GM12878 (cell line): Measurements from ENCODE around the gene TK1. TPM values are rescaled to one million over a fixed set of nuclear protein-coding genes. Genes with fewer than 3 reads are reported as not detected.

Source experiments
- ATAC-seq: fragments of 200-7000 bp; cut with Tn5 transposase; 3 replicates; pipeline ENCODE4 v1.9.1; 2020; ENCODE audit warnings: mild to moderate bottlenecking, moderate library complexity
- BruUV-seq: library from RNA; stranded (reverse); fragments of 400-500 nt; replicated peaks from 2 replicates; lab custom pipeline; 2021; lab: Mats Ljungman, UMichigan
- CTCF ChIA-PET: fragments of 300-600 bp; sonication (Branson Sonifier 250); formaldehyde crosslinking; extraction: SDS; loops from one replicate; lab custom pipeline; 2021; ENCODE audit warnings: inconsistent platforms; lab: Yijun Ruan, JAX
- POLR2A ChIA-PET: fragments of 350-600 bp; formaldehyde crosslinking; extraction: SDS; loops from one replicate; lab custom pipeline; 2021; ENCODE audit warnings: inconsistent platforms; lab: Charles Lee
- RAD21 ChIA-PET: fragments of 300-600 bp; sonication (Branson Sonifier 250); formaldehyde crosslinking; loops from one replicate; lab custom pipeline; 2023; ENCODE audit warnings: antibody characterized with exemption; ENCODE audit not compliant: unreplicated experiment; lab: Charles Lee
- SMC1A ChIA-PET: fragments of 300-600 bp; sonication (Branson Sonifier 250); formaldehyde crosslinking; loops from one replicate; lab custom pipeline; 2023; ENCODE audit not compliant: unreplicated experiment, uncharacterized antibody; lab: Charles Lee
- DNase-seq: peaks from one replicate; pipeline ENCODE4 v3.0.0-alpha.2; 2011; ENCODE audit warnings: low read depth, low spot score
- FAIRE-seq: peaks from 3 replicates; lab custom pipeline; 2011; peaks lifted over from hg19 to GRCh38; lab: Jason Lieb, UNC
- H2AFZ ChIP-seq: 2 replicates; pipeline ENCODE4 v1.6.0; 2011; ENCODE audit warnings: low read depth, low read length, control low read depth; ENCODE audit not compliant: control insufficient read depth
- H3K27ac ChIP-seq: 2 replicates; pipeline ENCODE4 v1.5.1; 2011; ENCODE audit warnings: control low read depth; ENCODE audit not compliant: control insufficient read depth, insufficient read depth
- H3K27me3 ChIP-seq, 2 experiments: replicated peaks in 1 of 2; 2 replicates each; pipeline versions ENCODE4 v1.6.0 to v1.6.1; 2011; ENCODE audit warnings: low read length in 1 of 2; ENCODE audit not compliant: control insufficient read depth in 2 of 2, insufficient read depth in 2 of 2
- H3K36me3 ChIP-seq, 2 experiments: 2 replicates each; pipeline ENCODE4 v1.5.1; 2011; ENCODE audit warnings: low read length in 1 of 2; ENCODE audit not compliant: control insufficient read depth in 2 of 2, insufficient read depth in 2 of 2
- H3K4me1 ChIP-seq: 2 replicates; pipeline ENCODE4 v1.6.1; 2011; ENCODE audit warnings: mild to moderate bottlenecking, low read length, moderate library complexity, mixed read lengths; ENCODE audit not compliant: control insufficient read depth, insufficient read depth
- H3K4me2 ChIP-seq: 2 replicates; pipeline ENCODE4 v1.6.0; 2011; ENCODE audit warnings: control low read depth; ENCODE audit not compliant: control insufficient read depth, insufficient read depth
- H3K4me3 ChIP-seq: fragments of 200-600 bp; sonication (generic); 2 replicates; pipeline ENCODE4 v1.5.1; 2016
- H3K79me2 ChIP-seq: 2 replicates; pipeline ENCODE4 v1.6.0; 2011; ENCODE audit warnings: low read length; ENCODE audit not compliant: control insufficient read depth, insufficient read depth
- H3K9ac ChIP-seq: 2 replicates; pipeline ENCODE4 v1.8.0; 2011; ENCODE audit warnings: low read length, control low read depth, mixed read lengths; ENCODE audit not compliant: control insufficient read depth, insufficient read depth
- H3K9me3 ChIP-seq: replicated peaks from 3 replicates; pipeline ENCODE4 v1.5.1; 2011; ENCODE audit warnings: mild to moderate bottlenecking, low read length; ENCODE audit not compliant: control insufficient read depth, insufficient read depth
- H4K20me1 ChIP-seq: 2 replicates; pipeline ENCODE4 v1.6.0; 2011; ENCODE audit not compliant: control insufficient read depth, insufficient read depth
- BACH1 ChIP-seq: fragments of 450-650 bp; IDR thresholded peaks from 2 replicates; pipeline ENCODE4 v1.6.1; 2017; ENCODE audit warnings: mild to moderate bottlenecking, borderline replicate concordance
- E2F4 ChIP-seq: IDR thresholded peaks from 2 replicates; pipeline ENCODE4 v1.6.1; 2012; ENCODE audit warnings: low read depth, low read length, improper control_type of control experiment
- EGR1 ChIP-seq, 2 experiments: IDR thresholded peaks; 1 replicate in 1 of 2; 2 replicates in 1 of 2; pipeline ENCODE4 v1.6.1; 2011 to 2012; ENCODE audit warnings: low read depth in 2 of 2, low read length in 2 of 2, borderline replicate concordance in 1 of 2, mild to moderate bottlenecking in 1 of 2, moderate library complexity in 1 of 2
- IKZF2 ChIP-seq, 2 experiments: fragments of 450-650 bp; IDR thresholded peaks; 2 replicates each; pipeline ENCODE4 v1.6.1; 2017; ENCODE audit warnings: mild to moderate bottlenecking in 2 of 2, moderate library complexity in 2 of 2
- SP1 ChIP-seq: IDR thresholded peaks from one replicate; pipeline ENCODE4 v1.6.1; 2011; ENCODE audit warnings: low read depth, low read length
- TAF1 ChIP-seq: IDR thresholded peaks from 2 replicates; pipeline ENCODE4 v1.6.1; 2011; ENCODE audit warnings: mild to moderate bottlenecking, low read depth, low read length, borderline replicate concordance
- TCF12 ChIP-seq: IDR thresholded peaks from 2 replicates; pipeline ENCODE4 v1.6.1; 2011; ENCODE audit warnings: low read depth, mild to moderate bottlenecking, low read length
- WGBS: methylation state at CpG from one replicate; pipeline ENCODE4 v1.1.6; 2016; ENCODE audit warnings: low lambda C conversion rate; ENCODE audit not compliant: insufficient replicate concordance, insufficient coverage; ENCODE audit errors: missing lambda C conversion rate; 5-methylcytosine and 5-hydroxymethylcytosine counted together
- in situ Hi-C: fragments of 300-500 bp; cut with MboI; formaldehyde crosslinking; loops from 9 replicates; pipeline ENCODE4 v1.14.3; 2018; ENCODE audit warnings: mixed read lengths
- intact Hi-C: fragments of 100-400 bp; cut with micrococcal nuclease; formaldehyde crosslinking; loops from one replicate; pipeline ENCODE4 v1.14.2; 2022; ENCODE audit not compliant: unreplicated experiment
- polyA plus RNA-seq, 11 experiments: library from polyadenylated mRNA; depleted of rRNA in 4 of 11; unstranded in 6 of 11; stranded (reverse) in 5 of 11; fragments of >200 nt; fragmentation: Nextera tagmentation in 4 of 11; fragmentation: Illumina TruSeq in 1 of 11; extraction: Ambion mirVana in 4 of 11; extraction: Trizol in 1 of 11; gene quantifications; 1 replicate in 1 of 11; 2 replicates in 10 of 11; pipeline versions ENCODE4 v1.2.1 to v1.2.3, GENCODE V29; 2011 to 2016; ENCODE audit warnings: inconsistent platforms in 2 of 11, missing spikeins in 2 of 11, low read depth in 1 of 11
- total RNA-seq, 4 experiments: library from RNA; depleted of rRNA in 3 of 4; stranded (reverse); fragments of >200 nt in 3 of 4; fragmentation: Illumina TruSeq in 1 of 4; extraction: Trizol in 1 of 4; gene quantifications; 2 replicates each; pipeline versions ENCODE4 v1.2.1 to v1.2.3, GENCODE V29; 2013 to 2021
- TF ChIP-seq, protein P1 (sequence below): IDR thresholded peaks from 2 replicates; pipeline ENCODE4 v1.6.1; 2012; ENCODE audit warnings: low read length, inconsistent platforms

Gene TK1
- total and polyA plus RNA-seq, 10 of the 15 experiments (the other 5 are each of a cell fraction or from before 2014, with no cell fraction given), result 4.6 to 175 (median 77.9) TPM

DNA sequence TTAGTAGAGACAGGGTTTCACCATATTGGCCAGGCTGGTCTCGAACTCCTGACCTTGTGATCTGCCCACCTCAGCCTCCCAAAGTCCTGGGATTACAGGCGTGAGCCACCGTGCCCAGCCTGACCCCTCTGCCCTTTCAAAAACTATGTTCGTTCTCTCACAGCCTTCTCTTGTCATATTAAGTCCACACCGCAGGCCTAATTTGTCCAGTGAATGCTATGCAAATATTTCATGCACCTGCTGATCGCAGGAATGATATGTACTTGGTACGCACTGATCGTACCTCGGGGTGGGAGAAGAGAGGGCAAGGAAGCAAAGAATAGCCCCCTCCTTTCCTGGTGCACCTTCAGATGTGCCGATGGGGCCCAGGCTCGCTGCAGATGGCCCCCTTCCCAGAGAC lies 24.2 kb upstream of the TK1 start:
- Histone ChIP-seq H3K27ac (no peak overlapping the region), H3K79me2 (peaks cover 18% of the 10 kb centered on the region), H4K20me1 (no peaks in the 10 kb centered on the region), H3K4me1 (no peaks in the 10 kb centered on the region; the same call in 1 of the 2 replicates), H3K27me3 (no peaks in the 10 kb centered on the region), H3K4me2 (no peak overlapping the region), H3K4me3 (no peak overlapping the region), H3K9ac (no peak overlapping the region), H3K36me3 (peaks cover 0 to 3% of the 10 kb centered on the region in 2 experiments; a peak in 2 of 4 replicates), H3K9me3 (no peaks in the 10 kb centered on the region), H2AFZ (no peak overlapping the region)
- ATAC-seq (no peak), DNase-seq (no peak), FAIRE-seq (no peak)
- intact Hi-C loops (no loop called here), in situ Hi-C loops (no loop called here)
- 85% methylated on average over 9 of the region's 11 CpGs for WGBS
- TF ChIP-seq IKZF2 (IDR thresholded peaks at IDR 0.05) (no peak), E2F4 (no peak)
- CTCF ChIA-PET, result interaction anchor here (0.8 kb wide), 1 partner anchor 14 kb away, joined by 3 read pairs; no protein-coding TSS in a partner anchor
- BruUV-seq, result no TSS peak
- RAD21 ChIA-PET, result no interaction called here
- POLR2A ChIA-PET, result interaction anchor here (0.7 kb wide), 1 partner anchor 15 kb away, joined by 6 read pairs; no protein-coding TSS in a partner anchor
- SMC1A ChIA-PET, result no interaction called here

GRCh38 chr17:78210111-78210510 lies 23.3 kb upstream of the TK1 start:
- no TSS peak for BruUV-seq
- no peak for TF ChIP-seq TAF1
- no peak for TF ChIP-seq TCF12
- no peak for TF ChIP-seq BACH1
- no peak for TF ChIP-seq SP1
- no peak for TF ChIP-seq EGR1 (IDR thresholded peaks at IDR 0.05; ENCODE audit: borderline replicate concordance in 1 of 2, low read depth in 2 of 2, low read length in 2 of 2)
- TF ChIP-seq, protein P1, sequence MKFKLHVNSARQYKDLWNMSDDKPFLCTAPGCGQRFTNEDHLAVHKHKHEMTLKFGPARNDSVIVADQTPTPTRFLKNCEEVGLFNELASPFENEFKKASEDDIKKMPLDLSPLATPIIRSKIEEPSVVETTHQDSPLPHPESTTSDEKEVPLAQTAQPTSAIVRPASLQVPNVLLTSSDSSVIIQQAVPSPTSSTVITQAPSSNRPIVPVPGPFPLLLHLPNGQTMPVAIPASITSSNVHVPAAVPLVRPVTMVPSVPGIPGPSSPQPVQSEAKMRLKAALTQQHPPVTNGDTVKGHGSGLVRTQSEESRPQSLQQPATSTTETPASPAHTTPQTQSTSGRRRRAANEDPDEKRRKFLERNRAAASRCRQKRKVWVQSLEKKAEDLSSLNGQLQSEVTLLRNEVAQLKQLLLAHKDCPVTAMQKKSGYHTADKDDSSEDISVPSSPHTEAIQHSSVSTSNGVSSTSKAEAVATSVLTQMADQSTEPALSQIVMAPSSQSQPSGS, result no peak
- Histone ChIP-seq H2AFZ (no peak overlapping the region), H3K9ac (no peak overlapping the region), H3K4me1 (no peaks in the 10 kb centered on the region), H4K20me1 (no peaks in the 10 kb centered on the region), H3K9me3 (no peaks in the 10 kb centered on the region), H3K4me2 (no peak overlapping the region), H3K27me3 (no peaks in the 10 kb centered on the region), H3K36me3 (peaks cover 0 to 6% of the 10 kb centered on the region in 2 experiments; a peak in 3 of 4 replicates), H3K4me3 (no peak overlapping the region), H3K79me2 (peaks cover 10% of the 10 kb centered on the region), H3K27ac (no peak overlapping the region)
- FAIRE-seq (no peak), ATAC-seq (no peak), DNase-seq (no peak)
- 82% methylated on average over 10 of the region's 10 CpGs for WGBS
- in situ Hi-C loops, result no loop called here
- RAD21 ChIA-PET, result no interaction called here
- intact Hi-C loops, result no loop called here
- SMC1A ChIA-PET, result no interaction called here
- POLR2A ChIA-PET, result interaction anchor here (0.7 kb wide), 2 partner anchors 16 kb away, joined by 5 to 6 read pairs; no protein-coding TSS in a partner anchor
- CTCF ChIA-PET, result no interaction called here
